ENCODE results near the gene ACSS3.
"Not testable (repeated sequence)": the region's sequence is repeated elsewhere in the genome, so short reads cannot be mapped to it uniquely, and the experiment has no call there.

The ACSS3 gene

DNA sequence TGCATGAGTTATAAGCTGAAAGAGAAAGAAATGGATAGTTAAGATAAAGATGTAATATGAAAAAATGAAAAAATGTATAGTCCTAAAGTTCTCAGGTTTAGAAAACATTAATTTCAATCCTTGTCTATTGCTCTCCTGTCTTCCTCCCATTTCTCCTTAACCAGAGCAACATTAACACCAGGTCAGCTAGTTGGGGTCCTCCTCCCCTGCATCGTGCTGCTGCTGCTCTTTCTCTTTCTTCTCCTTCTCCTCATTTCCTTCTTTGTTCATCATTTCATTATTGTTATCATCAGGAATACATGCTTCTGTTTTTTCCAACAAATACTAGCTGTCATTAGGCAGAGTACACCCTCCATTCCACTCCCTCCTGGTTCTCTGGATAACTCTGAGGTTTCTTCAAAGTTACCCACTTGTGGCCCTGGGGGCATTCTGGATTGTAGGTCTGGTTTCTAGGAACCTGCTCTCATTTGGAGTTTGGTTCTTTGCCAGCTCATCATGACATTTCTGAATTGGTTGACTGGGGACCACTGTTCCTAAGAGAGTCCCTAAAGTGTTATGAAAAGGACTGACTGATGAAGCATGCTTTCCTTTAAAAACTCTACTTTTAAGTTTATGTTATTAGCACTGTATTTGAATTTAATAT lies 17.0 kb downstream of the ACSS3 start:
- no peak for DNase-seq

DNA sequence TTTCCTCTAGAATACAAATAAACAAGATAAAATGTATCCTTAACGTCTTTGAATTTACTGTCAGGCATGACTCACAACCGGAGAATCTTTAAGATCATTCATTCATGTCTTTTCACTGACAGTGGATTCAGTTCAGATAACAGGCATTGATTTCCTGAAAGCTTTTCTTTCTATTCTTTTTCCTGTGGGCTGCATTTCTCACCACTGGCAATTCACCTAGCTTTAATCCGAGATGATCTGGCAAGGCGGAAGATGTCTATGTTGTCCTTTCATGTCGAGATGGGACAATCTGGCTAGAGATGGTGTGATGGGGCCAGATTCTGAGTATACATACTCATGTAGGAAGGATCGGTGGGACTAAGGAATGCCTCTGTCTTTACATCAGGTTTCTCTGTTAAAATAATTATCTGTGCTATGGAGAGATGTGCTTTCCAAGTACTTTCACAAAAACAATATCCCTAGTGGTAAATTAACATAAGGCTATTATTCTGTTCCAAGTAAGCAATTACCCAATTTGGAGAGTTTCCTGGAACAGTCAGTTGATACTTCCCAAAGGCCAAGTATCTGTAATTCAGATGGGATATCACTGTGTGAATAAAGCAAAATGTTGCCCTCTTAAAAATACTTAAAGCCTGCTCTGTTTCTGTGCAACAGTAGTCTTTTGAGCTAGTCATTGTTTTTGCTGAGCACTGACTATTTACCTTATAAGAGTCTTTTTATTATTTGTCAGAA lies 17.8 kb downstream of the ACSS3 start:
- DNase-seq: no peak

DNA sequence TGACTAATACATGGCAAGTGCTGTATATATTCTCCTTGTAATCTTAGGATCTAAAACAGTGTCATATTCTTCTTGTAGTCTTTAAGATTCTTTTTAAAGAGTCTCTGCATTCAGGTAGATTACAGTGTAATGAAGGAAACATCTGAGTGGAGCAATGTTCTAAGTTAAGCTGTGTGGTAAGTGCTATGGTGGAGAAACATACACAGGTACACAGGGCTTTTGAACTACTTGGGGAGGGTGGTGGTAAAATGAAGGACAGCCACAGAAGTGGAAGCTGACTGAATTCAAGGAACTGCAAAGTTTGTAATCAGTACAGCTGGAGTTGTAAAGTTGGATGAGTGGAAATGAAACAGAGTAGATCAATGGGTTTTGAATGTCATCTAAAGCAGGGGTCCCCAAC lies 27.8 kb downstream of the ACSS3 start:
- no peak for DNase-seq

DNA sequence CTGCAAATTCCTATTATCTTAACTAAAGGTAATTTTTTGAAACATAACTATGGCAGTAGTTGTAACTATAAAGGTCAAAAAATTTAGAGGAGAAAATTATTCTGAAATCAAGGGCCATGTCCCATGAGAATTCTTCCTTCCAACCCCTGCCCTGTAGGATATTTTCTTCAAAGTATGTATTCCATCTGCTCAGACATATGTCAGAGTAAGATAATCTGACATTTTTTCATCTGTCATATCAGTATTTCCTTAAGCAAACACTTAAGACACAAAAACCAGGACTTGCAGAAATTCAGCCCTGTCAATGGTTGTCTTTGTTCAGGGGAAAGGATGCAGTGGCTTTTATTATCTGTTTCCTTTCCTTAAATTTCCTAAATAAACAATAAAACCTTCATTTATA lies 36.3 kb downstream of the ACSS3 start:
- DNase-seq: no peak

DNA sequence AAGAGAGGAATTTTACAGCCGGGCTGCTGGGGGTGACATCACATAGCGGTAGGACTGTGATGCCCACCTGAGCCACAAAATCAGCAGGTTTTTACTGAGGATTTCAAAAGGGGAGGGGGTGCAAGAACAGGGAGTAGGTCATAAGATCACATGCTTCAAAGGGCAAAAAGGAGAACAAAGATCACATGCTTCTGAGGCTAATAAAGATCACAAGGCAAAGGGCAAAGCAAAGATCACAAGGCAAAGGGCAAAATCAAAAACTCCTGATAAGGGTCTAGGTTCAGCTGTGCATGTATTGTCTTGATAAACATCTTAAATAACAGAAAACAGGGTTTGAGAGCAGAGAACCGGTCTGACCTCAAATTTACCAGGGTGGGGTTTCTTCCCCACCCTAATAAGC lies 41.2 kb downstream of the ACSS3 start:
- DNase-seq: not testable (repeated sequence)

DNA sequence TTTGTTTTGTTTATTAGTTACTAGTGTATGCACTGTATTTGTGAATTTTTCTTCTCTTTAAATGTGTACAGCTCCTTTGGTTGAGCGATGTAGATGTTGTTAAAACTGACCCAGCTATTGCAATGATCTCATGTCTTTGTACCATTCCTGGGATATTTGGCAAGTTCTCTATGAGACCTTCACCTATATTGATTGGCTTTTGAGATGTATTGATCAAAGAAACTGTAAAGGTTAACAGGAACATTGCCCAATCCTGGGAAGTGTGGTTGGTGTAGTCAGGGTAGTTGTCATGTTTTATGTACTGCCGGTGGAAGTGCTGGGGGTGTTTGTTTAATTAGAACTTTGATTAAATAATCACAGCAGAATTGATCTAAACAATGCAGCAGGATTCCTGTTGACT lies 43.1 kb downstream of the ACSS3 start:
- DNase-seq: no peak

DNA sequence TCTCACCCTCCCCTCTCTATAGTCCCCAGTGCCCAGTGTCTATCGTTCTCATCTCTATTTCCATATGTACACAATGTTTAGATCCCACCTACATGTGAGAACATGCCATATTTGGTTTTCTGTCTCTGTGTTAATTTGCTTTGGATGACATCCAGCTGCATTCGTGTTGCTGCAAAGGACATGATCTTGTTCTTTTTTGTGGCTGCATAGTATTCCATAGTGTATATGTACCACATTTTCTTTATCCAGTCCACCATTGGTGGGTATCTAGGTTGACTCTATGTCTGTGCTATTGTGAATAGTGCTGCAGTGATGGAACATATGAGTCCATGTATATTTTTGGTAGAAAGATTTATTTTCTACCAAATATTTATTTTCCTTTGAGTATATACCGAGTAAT lies 45.7 kb downstream of the ACSS3 start:
- no peak for DNase-seq

DNA sequence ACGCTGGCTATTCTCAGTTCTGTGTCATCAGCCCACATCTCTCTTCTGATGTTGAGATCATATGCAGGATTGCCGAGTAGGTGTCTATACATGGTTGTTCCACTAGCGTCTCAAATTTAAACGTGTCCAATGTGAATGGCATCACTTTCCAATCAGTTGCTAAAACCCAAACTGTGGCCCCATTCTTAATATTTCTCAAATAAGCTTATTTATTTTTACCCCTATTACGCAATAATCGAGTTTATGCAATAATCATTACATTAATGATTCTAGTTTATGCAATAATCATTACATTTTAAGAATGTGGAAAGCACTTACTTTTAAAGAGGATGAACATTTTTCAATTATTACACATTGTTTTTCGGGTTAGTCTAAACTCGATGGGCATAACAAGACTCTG lies 47.8 kb downstream of the ACSS3 start:
- no peak for DNase-seq

DNA sequence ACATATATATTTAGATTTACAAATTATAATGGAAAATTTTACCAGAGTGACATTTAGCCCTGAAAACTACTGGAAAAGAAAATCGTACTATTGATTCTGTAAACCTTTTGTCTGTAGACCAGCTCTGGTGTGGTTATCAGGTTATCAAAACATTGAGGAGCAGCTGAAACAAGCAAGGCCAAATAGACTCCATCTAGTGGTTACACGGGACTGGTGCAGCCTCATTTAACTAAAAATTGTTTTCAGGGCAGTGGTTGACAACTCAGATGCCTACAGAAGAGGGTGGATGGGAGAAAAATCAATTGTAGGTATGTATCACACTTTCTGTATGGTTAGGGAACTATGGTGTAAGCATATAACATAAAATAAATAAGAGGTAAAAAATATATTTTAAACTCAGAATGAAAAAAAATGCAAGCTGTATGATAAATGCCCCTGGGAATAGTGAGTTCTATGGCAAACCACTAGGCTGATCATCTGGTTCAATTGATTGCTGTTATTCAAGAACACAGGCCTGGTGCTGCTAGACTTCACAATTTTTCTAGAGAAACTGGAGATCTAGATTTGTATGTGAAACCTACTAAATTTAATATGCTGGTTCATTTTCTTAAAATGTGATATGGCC lies 51.2 kb downstream of the ACSS3 start:
- DNase-seq: peak; percentile 23

DNA sequence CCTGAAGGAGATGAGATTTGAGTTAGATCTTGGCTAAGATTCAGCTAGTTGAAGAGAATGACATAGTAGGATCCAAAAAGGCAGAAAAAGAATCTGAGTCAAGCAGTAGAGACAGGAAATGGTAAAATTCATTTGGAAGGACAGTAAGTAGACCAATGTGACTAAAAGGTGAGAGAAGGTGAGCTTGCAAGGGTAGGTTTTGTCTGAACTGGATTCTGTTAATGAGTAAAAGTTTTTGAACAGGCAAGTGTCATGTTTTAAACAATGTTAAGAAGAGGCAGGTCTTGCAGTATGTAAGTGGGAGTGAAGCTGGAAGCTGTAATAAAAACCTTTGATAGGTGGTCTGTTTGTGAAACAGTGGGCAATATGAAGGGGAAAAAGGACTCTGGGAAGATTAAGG lies 58.6 kb downstream of the ACSS3 start:
- no peak for DNase-seq

DNA sequence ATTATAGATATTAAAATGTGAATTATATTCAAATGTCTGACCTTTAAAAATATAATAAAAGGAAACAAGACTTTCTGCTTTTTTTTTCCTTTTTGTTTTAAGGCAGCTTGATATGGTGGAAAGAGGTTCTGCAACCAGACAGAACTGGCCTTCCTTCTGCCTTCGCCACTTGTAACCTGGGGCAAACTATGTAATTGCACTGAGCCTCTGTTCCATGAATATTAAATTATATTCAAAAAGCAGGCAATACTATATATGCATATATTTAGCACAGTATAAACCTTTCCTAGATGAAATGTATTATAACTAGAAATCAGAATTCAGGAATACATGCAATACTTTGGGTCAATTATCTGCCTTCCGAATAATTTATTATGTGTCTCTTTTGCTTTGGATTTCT lies 59.9 kb downstream of the ACSS3 start:
- DNase-seq: no peak

DNA sequence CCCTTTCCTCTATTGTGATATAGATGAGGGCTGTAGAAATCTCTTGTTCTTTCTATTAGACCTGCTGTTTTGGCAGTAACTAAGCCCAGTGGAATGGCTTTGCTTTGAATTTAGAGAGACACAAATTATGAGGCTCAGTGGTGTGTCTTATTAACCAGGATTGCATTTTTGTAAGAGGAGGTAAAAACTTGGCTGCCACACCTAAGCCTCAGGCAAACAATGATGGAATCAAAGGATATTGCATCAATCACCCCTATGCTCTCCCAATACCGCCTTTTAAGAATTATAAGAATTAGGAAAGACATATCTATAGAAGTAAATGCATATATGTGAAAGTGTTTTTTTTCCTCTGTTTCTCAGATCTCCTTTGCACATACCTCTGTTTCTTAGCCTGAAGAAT lies 63.3 kb downstream of the ACSS3 start:
- DNase-seq: no peak

DNA sequence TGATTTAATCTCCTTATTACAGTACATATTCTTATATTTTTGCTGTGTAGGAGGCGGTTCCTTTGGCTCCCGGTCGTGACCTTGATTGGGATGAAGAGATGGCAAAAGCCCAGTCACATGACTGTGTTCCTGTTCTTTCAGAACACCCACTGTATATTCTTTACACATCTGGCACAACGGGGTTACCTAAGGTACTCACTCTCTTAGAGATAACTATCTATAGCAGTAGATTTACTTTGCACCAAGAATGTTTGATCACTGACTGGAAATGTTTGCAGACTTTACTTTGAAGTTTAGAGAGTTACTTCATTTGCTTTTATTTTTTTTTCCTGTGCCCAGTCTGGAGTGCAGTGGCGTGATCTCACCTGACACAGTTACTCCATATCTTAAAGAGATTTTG lies 65.2 kb downstream of the ACSS3 start:
- DNase-seq: no peak

DNA sequence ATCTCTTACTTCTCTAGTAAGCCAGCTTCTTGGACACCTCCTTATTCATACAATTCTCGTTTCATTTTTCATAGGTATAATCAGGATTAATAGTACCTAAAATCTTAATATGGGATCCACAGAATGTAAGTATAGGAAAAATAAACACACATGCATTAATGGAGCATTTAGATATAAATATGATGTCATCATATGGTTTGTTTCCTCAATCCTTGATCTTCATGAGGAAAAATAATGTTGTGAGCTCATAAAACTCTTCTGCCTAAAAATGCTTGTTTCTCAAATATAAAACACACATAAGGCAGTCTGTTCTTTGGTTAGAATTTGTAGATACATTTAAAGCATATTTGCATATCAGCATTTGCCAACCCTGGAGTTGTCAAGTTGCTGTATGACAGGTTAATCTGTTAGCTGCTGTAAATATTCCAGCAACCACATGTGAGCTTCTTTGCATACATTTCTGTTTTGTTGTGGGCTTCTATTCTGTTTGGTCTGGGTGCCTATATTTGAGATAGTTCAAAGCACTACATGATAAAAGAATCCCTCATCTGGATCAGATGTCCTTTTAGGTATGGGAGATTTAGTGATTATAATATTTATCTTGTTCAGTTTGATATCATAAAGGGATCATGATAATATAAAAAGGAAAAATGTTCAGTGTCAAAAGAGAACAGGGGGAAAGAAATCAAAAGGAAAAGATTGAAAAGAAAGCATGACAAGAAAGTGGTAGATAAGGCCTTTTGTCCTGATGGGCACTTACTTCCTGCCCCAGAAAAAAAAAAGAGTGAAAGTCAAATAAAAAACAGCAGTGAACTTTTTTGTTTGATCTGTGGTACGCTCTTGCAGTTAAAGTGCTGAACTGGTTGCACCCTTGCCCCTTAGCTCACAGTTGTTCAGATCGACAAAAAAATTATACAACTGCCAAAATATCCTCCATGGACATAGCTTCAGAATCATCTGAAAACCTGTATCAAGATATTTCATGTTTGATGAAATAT lies 68.6 kb downstream of the ACSS3 start:
- DNase-seq: no peak

DNA sequence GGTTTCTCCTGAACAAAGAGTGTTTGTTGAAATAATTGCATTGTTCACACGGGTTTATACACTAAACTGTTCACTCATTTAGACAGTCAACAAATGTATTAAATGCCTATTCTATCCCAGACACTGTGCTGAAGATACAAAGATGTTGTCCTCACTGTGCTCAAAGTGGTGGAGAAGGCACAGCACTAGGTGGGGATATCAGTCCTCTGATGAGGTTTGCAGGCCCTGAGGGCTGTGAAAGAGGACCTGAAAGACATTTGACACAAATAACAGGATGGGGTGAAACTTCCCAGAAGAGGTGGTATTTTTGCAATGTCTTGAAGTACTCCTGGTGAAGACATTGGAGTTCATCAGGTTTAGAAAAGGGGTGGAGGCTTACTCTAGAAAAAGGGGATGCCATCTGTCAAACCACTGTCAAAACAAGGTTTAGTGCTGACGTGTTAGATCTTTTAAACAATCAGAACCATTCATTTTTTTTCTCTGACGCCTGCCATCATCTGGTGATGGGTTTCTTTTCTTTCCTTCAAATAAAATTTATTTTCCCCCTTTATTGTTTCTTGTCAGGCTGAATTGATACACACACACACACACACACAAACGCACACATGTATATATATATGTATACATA lies 69.5 kb downstream of the ACSS3 start:
- no peak for DNase-seq

DNA sequence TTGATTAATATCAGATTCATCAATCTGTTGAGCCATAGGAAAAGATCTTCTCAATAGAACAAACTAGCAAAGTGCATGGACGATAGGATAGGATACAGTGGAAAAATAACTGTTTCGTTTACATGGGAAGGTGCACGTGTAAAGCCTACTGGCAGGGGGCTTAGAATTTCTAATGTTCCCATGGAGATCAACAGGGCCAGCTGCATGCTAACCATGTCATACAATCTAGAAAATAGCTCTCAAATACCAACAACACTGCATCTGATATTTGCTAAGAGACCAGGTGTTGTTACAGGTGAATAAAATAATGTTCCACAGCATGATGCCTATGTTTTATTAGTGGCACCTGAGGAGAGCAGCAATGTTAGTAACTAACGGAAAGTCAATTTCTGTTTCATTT lies 72.5 kb downstream of the ACSS3 start:
- DNase-seq: no peak

DNA sequence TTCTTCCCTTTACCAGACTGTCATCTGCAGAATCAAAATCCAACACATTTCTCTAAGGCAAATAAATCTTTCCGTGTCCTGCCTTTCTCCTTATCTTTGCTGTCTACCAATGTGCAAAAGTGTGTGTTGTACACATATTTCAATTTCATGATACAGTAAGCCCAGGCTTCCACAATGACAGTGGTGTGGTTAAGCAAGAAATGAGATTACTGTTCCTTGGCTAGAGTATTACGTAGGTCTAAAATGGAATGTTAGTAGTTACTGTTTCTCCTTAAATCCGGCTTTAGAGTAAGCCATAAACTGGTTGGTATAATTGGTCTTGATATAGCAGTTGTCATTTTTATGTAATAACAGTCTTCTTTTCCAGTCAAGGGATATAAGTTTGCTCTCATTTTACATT lies 82.0 kb downstream of the ACSS3 start:
- no peak for DNase-seq

DNA sequence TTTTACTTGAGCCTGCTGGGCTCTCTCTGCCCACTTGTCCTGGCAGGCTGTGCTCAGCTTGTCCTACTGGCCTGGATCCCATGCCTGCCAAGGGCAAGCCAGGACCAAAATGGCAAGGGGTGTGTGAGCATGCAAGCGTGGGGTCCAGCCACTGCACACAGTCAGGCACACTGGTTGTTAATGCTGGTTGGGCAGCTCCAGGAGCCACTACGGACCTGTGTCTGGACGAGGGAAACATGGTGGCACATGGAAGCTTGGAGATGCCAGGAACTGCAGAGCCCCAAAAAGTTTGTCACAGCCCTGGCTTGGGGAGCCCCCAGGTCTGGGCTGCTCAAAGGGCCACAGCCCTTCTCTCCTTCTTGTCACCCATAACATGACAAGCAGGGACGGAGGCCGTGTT lies 83.8 kb downstream of the ACSS3 start:
- no peak for DNase-seq

DNA sequence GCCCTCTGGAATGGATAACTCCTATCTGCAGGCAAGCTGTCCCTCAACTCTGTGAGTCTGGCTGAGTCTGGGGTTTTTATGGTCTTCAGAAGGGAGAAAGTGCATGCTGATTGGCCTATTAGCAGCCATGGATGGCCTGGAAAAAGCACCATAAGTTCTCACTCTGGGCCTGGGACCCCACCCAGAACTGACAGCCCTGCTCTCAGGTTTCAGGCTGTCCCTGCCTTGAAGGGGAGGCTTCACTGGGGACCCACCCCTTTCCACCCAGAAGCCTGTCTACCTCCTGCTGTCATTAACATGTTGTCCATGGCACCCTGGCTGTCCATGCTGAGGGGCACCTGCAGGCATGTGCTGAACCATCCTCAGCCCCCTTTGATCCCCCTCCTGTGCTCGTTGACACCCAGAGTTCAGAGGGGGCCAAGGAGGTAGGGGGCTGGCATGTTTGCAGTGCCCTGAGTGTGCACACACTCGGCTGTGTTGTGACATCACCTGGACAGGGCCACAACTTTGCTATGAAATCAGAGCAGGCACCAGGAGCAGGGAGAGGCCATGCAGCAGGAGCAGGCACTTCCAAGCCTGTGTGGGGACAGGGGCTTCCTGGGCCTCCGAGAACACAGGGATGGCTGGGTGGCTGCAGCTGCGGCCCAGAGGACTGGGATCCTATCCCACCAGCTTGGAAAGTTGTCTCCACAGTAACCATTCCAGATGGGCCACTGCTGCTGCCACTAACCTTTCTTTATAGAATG lies 84.7 kb downstream of the ACSS3 start:
- DNase-seq: no peak

DNA sequence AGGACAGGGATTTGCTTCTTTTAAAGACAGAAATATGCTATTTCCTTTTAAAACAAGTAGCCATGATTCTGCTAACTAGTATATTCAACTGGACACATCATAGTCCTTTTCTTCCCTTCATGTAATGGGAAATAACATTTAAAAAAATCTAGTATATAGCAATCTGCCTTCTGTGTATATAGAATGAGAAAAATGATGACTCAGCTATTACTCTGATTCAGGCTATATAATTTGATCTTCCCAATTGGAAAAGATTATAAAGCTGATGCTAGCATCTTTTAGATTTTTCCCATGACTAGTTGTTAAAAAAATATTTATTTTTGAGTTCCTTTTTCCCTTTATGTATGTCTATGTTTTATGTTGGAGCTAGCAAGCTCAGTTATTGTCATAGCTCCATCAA lies 86.9 kb downstream of the ACSS3 start:
- no peak for DNase-seq

DNA sequence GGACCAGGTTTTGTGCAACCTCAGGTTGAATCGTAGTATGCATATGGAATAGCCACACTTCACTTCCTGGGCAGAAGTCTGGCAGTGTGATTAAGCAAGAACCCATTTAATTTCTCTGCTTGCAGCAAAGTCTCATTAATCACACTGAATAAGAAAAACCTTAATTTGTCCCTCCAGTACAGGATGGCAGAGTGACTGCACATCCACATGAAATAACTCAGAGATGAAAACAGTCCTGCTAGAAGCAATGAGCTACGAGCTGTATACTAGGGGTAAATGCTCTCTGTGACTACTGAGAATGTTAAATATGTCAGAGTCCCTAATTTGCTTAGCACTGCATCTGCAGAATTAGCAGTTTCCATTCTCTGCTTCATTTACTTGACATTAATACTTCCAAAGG lies 88.9 kb downstream of the ACSS3 start:
- DNase-seq: no peak

DNA sequence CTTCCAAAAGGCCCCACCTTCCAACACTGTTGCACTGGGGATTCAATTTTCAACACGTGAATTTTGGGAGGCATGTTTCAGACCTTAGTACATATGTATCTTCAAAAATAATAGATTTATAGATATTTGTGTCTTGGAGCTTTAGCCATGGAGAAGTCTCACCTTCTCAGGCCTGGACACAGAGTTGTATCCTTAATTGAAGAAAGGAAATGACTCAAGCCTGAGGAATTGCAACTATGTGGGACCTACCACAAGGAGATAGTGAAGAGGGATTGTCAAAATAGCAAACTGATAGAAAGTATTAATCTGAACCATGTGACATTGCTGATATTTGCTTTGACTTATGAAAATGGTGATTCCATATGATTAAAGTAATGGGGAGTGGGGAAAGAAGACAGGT lies 89.8 kb downstream of the ACSS3 start:
- no peak for DNase-seq
